ENCODE measurements around the gene TCF15. TPM values are rescaled to one million over a fixed set of nuclear protein-coding genes. Genes with fewer than 3 reads are reported as not detected.

TCF15 gene
- total and polyA plus RNA-seq, 2 of the 8 experiments (the other 6 are each of a cell fraction or from before 2014, with no cell fraction given): 3.7 to 6.9 TPM

DNA sequence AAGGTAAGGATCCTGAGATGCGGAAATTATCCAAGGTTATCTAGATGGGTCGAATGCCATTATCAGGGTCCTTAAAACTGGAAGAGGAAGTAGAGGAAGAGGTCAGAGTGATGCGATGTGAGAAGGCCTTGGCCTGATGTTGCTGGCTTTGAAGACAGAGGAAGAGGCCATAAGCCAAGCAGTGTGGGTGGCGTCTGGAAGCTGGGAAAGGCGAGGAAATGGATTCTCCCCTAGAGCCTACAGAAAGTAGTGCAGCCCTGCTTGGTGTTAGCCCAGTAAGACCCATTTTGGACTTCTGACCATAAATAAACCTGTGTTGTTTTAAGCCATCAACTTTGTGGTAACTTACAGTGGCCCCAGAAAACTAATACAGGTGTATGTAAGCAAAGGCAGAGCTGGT lies 40.8 kb upstream of the TCF15 start (continued):
- TF ChIP-seq RAD21 (IDR thresholded peaks at IDR 0.05 in 1 of 2, conservative IDR thresholded peaks at IDR 0.05 in 1 of 2; ENCODE audit: low read depth in 2 of 2, low read length in 2 of 2): peak in 1 of 2 experiments; percentile 29; a peak in 1 of 4 replicates

Data from H1 (cell line).